ENCODE measurements around the gene RASA1.
"Not testable (repeated sequence)": the region's sequence is repeated elsewhere in the genome, so short reads cannot be mapped to it uniquely, and the experiment has no call there.

Gene RASA1

GRCh38 chr5:87282269-87282668, 14.6 kb downstream of the RASA1 start:
- H3K27me3 ChIP-seq (ENCODE audit: control insufficient read depth in 1 of 2, insufficient read depth in 2 of 2, low read length in 2 of 2): no peaks in the 10 kb centered on the region
- H3K9me3 ChIP-seq (ENCODE audit: control insufficient read depth in 2 of 2, low read length in 2 of 2): no peaks in the 10 kb centered on the region
- no peaks in the 10 kb centered on the region for H3K36me3 ChIP-seq (ENCODE audit: control insufficient read depth in 2 of 2, insufficient read depth in 2 of 2, low read length in 2 of 2)
- no peak overlapping the region for H3K4me3 ChIP-seq (ENCODE audit: low read length in 2 of 2)
- no peaks in the 10 kb centered on the region for H3K4me1 ChIP-seq (ENCODE audit: control insufficient read depth, insufficient read depth, low read length)
- no peak overlapping the region for H3K27ac ChIP-seq (ENCODE audit: low read length)
- H3K9ac ChIP-seq (ENCODE audit: low read length in 2 of 2): no peak overlapping the region

GRCh38 chr5:87287266-87287665, 19.6 kb downstream of the RASA1 start:
- not testable (repeated sequence) for H3K36me3 ChIP-seq (ENCODE audit: control insufficient read depth in 2 of 2, insufficient read depth in 2 of 2, low read length in 2 of 2); H3K4me3 ChIP-seq (ENCODE audit: low read length in 2 of 2); H3K27ac ChIP-seq (ENCODE audit: low read length); H3K27me3 ChIP-seq (ENCODE audit: control insufficient read depth in 1 of 2, insufficient read depth in 2 of 2, low read length in 2 of 2); H3K9me3 ChIP-seq (ENCODE audit: control insufficient read depth in 2 of 2, low read length in 2 of 2); H3K4me1 ChIP-seq (ENCODE audit: control insufficient read depth, insufficient read depth, low read length); H3K9ac ChIP-seq (ENCODE audit: low read length in 2 of 2)

GRCh38 chr5:87298692-87299362, 31.1 kb downstream of the RASA1 start:
- H3K27ac ChIP-seq (ENCODE audit: low read length): no peak overlapping the region
- H3K27me3 ChIP-seq (ENCODE audit: control insufficient read depth in 1 of 2, insufficient read depth in 2 of 2, low read length in 2 of 2): no peaks in the 10 kb centered on the region
- no peaks in the 10 kb centered on the region for H3K4me1 ChIP-seq (ENCODE audit: control insufficient read depth, insufficient read depth, low read length)
- no peak overlapping the region for H3K9ac ChIP-seq (ENCODE audit: low read length in 2 of 2)
- H3K9me3 ChIP-seq (ENCODE audit: control insufficient read depth in 2 of 2, low read length in 2 of 2): no peaks in the 10 kb centered on the region
- H3K36me3 ChIP-seq (ENCODE audit: control insufficient read depth in 2 of 2, insufficient read depth in 2 of 2, low read length in 2 of 2): no peaks in the 10 kb centered on the region
- H3K4me3 ChIP-seq (ENCODE audit: low read length in 2 of 2): no peak overlapping the region

- H3K4me1 ChIP-seq (ENCODE audit: control insufficient read depth, insufficient read depth, low read length): no peaks in the 10 kb centered on the region
These were observed 32.5 kb downstream of the RASA1 start for GRCh38 chr5:87300176-87300575.

GRCh38 chr5:87300744-87301143, 33.1 kb downstream of the RASA1 start:
- H3K27ac ChIP-seq (ENCODE audit: low read length): no peak overlapping the region
- H3K9ac ChIP-seq (ENCODE audit: low read length in 2 of 2): no peak overlapping the region
- no peaks in the 10 kb centered on the region for H3K27me3 ChIP-seq (ENCODE audit: control insufficient read depth in 1 of 2, insufficient read depth in 2 of 2, low read length in 2 of 2)
- no peaks in the 10 kb centered on the region for H3K9me3 ChIP-seq (ENCODE audit: control insufficient read depth in 2 of 2, low read length in 2 of 2)
- no peaks in the 10 kb centered on the region for H3K36me3 ChIP-seq (ENCODE audit: control insufficient read depth in 2 of 2, insufficient read depth in 2 of 2, low read length in 2 of 2)
- no peak overlapping the region for H3K4me3 ChIP-seq (ENCODE audit: low read length in 2 of 2)
- H3K4me1 ChIP-seq (ENCODE audit: control insufficient read depth, insufficient read depth, low read length): no peaks in the 10 kb centered on the region

More at GRCh38 chr5:87300176-87300575, 32.5 kb downstream of the RASA1 start:
- H3K9me3 ChIP-seq (ENCODE audit: control insufficient read depth in 2 of 2, low read length in 2 of 2): no peaks in the 10 kb centered on the region
- no peak overlapping the region for H3K9ac ChIP-seq (ENCODE audit: low read length in 2 of 2)
- H3K27me3 ChIP-seq (ENCODE audit: control insufficient read depth in 1 of 2, insufficient read depth in 2 of 2, low read length in 2 of 2): no peaks in the 10 kb centered on the region
- H3K27ac ChIP-seq (ENCODE audit: low read length): no peak overlapping the region
- no peak overlapping the region for H3K4me3 ChIP-seq (ENCODE audit: low read length in 2 of 2)
- H3K36me3 ChIP-seq (ENCODE audit: control insufficient read depth in 2 of 2, insufficient read depth in 2 of 2, low read length in 2 of 2): no peaks in the 10 kb centered on the region

- Histone ChIP-seq H3K27me3 (ENCODE audit: control insufficient read depth in 1 of 2, insufficient read depth in 2 of 2, low read length in 2 of 2) (no peaks in the 10 kb centered on the region), H3K9ac (ENCODE audit: low read length in 2 of 2) (no peak overlapping the region), H3K4me1 (ENCODE audit: control insufficient read depth, insufficient read depth, low read length) (no peaks in the 10 kb centered on the region), H3K9me3 (ENCODE audit: control insufficient read depth in 2 of 2, low read length in 2 of 2) (no peaks in the 10 kb centered on the region), H3K4me3 (ENCODE audit: low read length in 2 of 2) (no peak overlapping the region), H3K36me3 (ENCODE audit: control insufficient read depth in 2 of 2, insufficient read depth in 2 of 2, low read length in 2 of 2) (peaks cover 0 to 4% of the 10 kb centered on the region in 2 donors), H3K27ac (ENCODE audit: low read length) (no peak overlapping the region)
These were observed 34.4 kb downstream of the RASA1 start for GRCh38 chr5:87302061-87302460.

- Histone ChIP-seq H3K27ac (ENCODE audit: low read length) (no peak overlapping the region), H3K27me3 (ENCODE audit: control insufficient read depth in 1 of 2, insufficient read depth in 2 of 2, low read length in 2 of 2) (no peaks in the 10 kb centered on the region), H3K4me3 (ENCODE audit: low read length in 2 of 2) (no peak overlapping the region), H3K9me3 (ENCODE audit: control insufficient read depth in 2 of 2, low read length in 2 of 2) (no peaks in the 10 kb centered on the region), H3K9ac (ENCODE audit: low read length in 2 of 2) (no peak overlapping the region), H3K4me1 (ENCODE audit: control insufficient read depth, insufficient read depth, low read length) (no peaks in the 10 kb centered on the region), H3K36me3 (ENCODE audit: control insufficient read depth in 2 of 2, insufficient read depth in 2 of 2, low read length in 2 of 2) (peaks cover 0 to 4% of the 10 kb centered on the region in 2 donors)
These were observed 35.6 kb downstream of the RASA1 start for GRCh38 chr5:87303324-87303723.

- not testable (repeated sequence) for H3K9ac ChIP-seq (ENCODE audit: low read length in 2 of 2); H3K4me3 ChIP-seq (ENCODE audit: low read length in 2 of 2); H3K27ac ChIP-seq (ENCODE audit: low read length); H3K9me3 ChIP-seq (ENCODE audit: control insufficient read depth in 2 of 2, low read length in 2 of 2); H3K36me3 ChIP-seq (ENCODE audit: control insufficient read depth in 2 of 2, insufficient read depth in 2 of 2, low read length in 2 of 2); H3K4me1 ChIP-seq (ENCODE audit: control insufficient read depth, insufficient read depth, low read length); H3K27me3 ChIP-seq (ENCODE audit: control insufficient read depth in 1 of 2, insufficient read depth in 2 of 2, low read length in 2 of 2)
These were observed 38.4 kb downstream of the RASA1 start for GRCh38 chr5:87306090-87306489.

GRCh38 chr5:87307796-87308423, 40.2 kb downstream of the RASA1 start:
- Histone ChIP-seq H3K9me3 (ENCODE audit: control insufficient read depth in 2 of 2, low read length in 2 of 2) (no peaks in the 10 kb centered on the region), H3K4me3 (ENCODE audit: low read length in 2 of 2) (no peak overlapping the region), H3K27ac (ENCODE audit: low read length) (no peak overlapping the region), H3K36me3 (ENCODE audit: control insufficient read depth in 2 of 2, insufficient read depth in 2 of 2, low read length in 2 of 2) (peaks cover 0 to 4% of the 10 kb centered on the region in 2 donors), H3K27me3 (ENCODE audit: control insufficient read depth in 1 of 2, insufficient read depth in 2 of 2, low read length in 2 of 2) (no peaks in the 10 kb centered on the region), H3K4me1 (ENCODE audit: control insufficient read depth, insufficient read depth, low read length) (no peaks in the 10 kb centered on the region), H3K9ac (ENCODE audit: low read length in 2 of 2) (no peak overlapping the region)

GRCh38 chr5:87311405-87312279, 44.0 kb downstream of the RASA1 start:
- Histone ChIP-seq H3K27ac (ENCODE audit: low read length) (no peak overlapping the region), H3K4me3 (ENCODE audit: low read length in 2 of 2) (no peak overlapping the region), H3K4me1 (ENCODE audit: control insufficient read depth, insufficient read depth, low read length) (no peaks in the 10 kb centered on the region), H3K9me3 (ENCODE audit: control insufficient read depth in 2 of 2, low read length in 2 of 2) (no peaks in the 10 kb centered on the region), H3K9ac (ENCODE audit: low read length in 2 of 2) (no peak overlapping the region), H3K36me3 (ENCODE audit: control insufficient read depth in 2 of 2, insufficient read depth in 2 of 2, low read length in 2 of 2) (no peaks in the 10 kb centered on the region), H3K27me3 (ENCODE audit: control insufficient read depth in 1 of 2, insufficient read depth in 2 of 2, low read length in 2 of 2) (no peaks in the 10 kb centered on the region)
